GM19452 (cell line): ENCODE data around the gene HS3ST4.
"Not testable (repeated sequence)": the region's sequence is repeated elsewhere in the genome, so short reads cannot be mapped to it uniquely, and the experiment has no call there.

Experiments used
- ATAC-seq: cut with Tn5 transposase; IDR thresholded peaks from one replicate; pipeline ENCODE4 v1.9.1; 2021; ENCODE audit not compliant: unreplicated experiment

HS3ST4 gene

DNA sequence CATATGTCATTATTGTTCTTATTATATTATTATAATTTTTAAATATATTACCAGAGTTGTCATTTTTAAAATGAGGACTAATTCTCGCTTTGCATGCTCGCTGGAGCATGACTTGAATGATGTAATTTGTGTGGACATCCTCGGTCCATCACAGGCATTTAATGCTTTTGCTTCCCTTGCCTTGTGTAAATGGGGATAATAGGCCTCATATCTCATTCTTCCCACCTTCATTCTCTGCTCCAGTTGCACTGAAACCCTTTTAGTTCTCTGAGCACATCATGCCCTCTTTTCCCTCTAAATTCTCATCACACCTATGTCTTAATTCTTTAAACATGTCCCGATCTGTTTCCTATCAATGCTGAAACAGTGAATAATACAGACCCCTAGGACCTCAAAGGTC, 285.4 kb downstream of the HS3ST4 start:
- no peak for ATAC-seq

DNA sequence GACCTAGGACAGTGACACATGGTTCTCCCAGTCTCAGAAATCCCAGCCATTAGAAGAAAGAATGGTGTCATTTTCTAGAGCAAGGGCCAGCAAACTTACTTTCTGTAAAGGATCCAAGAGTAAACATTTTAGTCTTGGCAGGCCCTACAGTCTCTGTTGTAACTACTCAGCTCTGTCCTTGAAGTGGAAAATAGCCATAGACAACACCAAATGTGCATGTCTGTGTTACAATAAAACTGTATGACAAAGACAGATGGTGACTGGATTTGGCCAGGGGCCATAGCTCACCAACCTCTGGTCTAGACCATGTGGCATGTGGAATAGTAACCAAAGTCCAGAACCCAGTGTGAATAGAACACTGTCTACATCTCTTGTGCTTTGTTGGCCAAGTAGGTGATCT, 286.5 kb downstream of the HS3ST4 start:
- no peak for ATAC-seq

DNA sequence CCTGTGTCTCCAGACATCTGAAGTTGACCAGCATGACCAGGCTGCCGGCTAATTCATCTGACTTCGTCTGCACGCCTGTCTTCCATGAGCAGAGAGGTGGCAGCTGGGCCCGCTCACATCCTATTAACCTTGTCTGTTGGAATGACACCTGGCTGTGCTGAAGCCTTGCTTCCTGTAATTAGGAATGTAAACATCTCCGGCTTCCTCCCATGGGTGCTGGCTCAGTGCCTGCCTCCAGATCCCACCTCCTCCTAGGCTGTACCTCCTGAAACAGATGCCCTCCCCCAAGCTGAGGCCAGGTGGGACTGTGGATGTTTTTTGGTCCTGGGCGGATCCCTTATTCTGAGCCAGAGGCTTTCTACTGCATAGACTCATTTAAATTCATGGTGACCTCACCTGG, 296.3 kb downstream of the HS3ST4 start:
- no peak for ATAC-seq

DNA sequence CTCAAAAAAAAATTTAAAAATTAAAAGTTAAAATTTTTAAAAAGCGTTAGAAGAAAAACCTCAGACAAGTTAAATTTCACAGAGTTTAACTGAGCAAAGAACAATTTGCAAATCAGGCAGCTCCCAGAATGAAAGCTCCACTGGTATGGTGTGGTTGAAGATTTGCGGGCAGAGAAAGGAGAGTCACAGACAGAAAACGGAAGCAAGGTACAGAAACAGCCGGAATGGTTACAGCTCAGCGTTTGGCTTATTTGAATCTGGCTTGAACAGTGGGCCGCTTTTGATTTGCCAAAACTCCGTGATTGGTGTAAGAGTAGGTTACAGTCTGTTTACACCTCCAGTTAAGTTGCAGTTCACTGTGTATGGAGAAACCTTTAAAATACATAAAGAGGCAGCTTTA, 297.1 kb downstream of the HS3ST4 start:
- ATAC-seq = no peak

DNA sequence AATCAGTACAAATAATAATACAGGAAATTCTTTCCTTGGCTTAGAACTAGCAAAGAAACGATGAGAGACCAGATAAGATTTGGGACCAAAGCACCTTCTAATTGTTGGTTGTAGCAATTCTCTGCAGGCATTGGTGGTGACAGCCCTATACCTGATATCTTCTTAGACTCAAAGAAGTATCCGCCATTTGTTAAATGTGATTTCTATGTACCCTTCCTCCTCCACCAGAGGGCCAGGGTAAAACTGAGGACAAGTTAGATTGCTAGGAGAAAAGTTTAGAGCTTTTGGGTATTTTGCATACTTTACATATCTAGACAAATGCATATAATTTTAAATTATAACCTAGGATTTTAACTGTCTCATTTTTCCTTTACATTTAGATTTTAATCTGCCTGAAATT, 304.3 kb downstream of the HS3ST4 start:
- ATAC-seq = no peak

DNA sequence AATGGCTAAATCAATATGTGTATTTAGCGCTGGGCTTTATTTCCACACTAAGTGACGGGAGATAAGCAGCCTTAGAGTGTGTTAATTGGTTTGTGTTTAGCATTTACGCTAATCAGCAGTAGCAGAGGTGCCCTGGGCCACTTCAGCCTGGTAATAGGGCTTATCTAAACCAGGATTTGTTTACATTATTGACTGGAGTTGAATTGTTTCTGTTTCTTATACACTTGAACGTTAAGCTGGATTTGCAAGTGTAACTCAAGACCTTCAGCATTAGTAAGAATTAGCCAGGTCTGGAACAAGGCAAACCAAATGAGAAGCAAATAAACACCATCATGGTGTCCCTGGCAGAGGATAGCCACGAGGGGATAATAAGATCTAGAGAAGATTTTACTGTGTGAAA, 313.6 kb downstream of the HS3ST4 start:
- no peak for ATAC-seq

DNA sequence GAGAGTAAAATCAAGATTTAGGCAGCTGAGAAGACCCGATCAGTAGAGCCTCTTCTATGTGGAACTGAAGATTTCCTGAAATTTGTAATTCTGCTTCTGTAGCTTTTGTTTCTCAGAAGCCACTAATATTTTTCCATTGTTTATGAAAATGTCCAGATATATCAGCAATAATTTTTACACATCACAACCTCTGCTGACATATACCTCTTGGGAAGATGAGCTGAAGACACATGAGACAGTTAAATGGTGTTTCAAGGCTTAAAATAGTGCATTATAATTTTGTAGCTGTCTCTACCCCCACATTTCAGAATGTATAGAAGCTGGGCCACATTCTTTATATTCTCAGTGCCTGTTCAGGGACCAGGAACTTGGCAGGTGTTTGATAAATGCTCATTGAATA, 320.6 kb downstream of the HS3ST4 start:
- no peak for ATAC-seq

DNA sequence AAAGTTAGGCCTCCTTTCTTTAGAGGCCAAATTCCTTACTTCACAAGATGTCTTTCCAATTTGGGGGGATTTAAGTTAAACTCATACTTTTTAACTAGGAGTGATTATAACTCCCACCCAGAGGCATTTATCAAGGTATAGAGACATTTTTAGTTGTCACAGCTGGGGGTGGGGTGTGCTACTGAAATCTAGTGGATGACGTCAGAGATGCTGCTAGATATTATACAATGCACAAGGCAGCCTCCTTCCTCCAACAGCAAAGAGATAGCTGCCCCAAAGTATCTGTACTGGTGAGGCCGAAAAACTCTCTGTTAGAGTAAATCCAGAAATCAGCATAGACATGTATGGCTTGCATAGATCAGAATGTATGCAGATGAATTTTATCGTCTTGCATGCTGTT, 324.0 kb downstream of the HS3ST4 start:
- ATAC-seq = no peak

DNA sequence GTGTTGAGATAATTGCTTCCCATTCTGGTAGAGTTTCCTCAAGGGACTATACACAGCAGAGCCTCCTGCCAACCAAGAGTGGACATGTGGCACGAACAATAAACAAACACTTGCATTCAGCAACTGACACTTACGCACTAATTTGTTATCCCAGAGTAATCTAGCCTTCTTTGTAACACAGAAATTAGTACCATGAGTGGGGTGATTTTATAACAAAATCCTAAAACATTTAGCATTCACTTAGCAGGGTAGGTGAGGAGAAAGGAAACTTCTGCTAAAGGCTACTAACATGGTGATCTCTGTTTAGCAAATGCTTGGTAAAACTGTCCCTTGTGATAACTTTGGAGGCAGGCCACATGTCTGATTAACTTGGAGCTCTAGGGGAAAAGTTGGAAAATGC, 325.2 kb downstream of the HS3ST4 start:
- no peak for ATAC-seq

DNA sequence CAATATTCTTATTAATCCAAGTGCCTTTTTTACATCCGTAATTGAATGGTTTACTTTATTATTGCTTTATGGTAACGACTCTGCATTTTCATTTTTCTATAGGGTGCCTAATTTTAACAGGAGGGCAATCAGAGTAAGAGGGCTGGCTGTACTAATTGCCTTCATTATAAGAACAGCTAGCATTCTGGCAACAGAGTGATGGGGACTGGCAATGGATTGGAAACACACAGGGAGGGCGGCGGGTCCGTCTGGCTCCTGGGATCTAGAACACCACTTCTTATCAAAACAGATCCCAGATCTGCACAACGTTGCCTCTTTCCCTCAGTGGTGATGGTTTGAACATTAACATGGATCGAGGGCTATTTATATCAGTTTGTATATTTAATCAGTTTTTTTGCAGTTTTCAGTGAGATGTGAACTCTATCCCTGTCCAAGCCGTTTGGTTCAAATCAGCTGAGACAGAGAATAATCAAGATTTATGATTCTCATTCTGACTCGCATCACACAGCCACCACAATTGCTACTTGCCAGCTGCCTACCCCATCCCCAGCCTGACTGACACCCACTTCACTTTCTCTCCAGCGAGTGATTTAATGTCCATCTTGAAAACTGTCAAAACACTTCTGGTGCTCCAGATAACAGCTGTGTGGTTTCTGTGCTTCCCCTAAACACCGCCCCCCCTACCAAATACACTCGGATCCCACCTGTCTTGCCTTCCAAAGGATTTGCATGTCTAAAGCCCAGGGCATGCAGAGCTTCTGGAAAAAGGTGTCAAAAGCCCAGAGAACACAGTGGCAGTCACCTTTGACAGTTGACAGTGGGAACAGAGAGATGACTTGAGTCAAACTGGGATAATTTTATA, 327.9 kb downstream of the HS3ST4 start:
- no peak for ATAC-seq

DNA sequence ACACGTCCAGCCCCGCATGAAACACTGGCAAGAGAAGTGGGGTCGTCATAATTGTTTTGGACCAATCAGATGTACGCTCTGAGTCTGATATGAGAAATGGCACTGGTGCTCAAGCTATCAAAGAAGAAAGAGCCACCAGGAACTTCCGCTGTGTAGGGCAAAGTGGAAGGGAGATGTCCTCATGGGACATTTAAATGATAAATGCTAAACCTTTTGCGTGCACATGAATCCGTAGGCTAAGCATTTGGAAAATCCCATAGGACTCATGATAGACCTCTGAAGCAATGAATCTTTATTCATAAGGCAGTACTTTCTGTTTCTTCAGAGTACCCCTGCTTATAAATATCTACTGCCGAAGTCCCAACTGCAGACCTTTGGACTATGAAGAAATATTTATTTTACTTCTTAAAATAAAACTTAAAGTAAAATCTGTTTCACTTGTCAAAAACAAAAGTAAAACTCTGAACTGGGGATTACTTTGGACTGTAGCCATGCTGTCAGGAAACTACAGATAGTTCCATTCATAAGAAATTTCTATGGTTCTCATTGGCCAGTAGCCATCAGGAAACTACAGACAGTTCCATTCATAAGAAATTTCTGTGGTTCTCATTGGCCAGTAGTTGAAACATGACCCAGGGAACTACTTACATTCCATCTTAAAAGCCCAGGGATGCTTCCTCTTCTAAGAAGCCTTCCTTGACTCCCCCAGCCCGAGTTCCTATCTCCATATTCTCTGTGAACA, 335.1 kb downstream of the HS3ST4 start:
- no peak for ATAC-seq

DNA sequence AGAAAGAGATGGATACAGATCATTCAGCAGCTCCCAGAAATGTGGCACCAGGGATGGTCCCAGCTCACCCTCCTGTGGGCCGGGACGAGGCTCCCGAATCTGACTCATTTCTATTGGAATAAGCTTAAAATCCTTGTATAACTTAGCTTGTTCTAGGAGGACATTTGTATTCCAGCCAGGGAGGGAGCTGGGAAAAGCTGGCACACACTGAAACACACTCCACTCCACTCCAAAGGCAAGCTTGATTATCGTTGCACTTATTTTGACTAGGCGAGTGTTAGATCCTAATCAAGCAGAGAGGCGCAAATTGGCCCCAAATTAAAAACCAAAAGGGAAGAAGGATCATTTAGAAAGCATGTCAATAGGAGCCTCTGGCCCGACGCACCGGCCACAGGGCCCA, 339.5 kb downstream of the HS3ST4 start:
- no peak for ATAC-seq

DNA sequence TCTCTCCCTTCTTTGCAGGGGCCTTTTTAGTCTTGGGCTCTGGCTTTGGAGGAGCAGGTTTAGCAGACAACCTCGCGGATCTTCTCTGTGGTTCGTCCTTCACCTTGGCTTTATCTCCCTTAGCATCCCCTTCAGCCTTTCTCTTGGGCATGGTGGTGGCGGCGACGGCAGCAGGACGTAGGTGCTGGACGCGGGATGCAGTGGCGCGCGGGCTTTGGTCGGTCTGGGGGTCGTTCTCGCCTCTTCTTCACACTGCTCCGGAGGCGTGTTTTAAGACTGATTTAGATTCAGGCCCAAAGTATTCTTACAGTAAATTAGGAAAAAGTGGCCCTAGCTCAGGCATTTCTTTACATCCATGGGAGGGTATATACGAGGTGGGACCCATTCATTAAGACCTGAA, 340.9 kb downstream of the HS3ST4 start:
- not testable (repeated sequence) for ATAC-seq

DNA sequence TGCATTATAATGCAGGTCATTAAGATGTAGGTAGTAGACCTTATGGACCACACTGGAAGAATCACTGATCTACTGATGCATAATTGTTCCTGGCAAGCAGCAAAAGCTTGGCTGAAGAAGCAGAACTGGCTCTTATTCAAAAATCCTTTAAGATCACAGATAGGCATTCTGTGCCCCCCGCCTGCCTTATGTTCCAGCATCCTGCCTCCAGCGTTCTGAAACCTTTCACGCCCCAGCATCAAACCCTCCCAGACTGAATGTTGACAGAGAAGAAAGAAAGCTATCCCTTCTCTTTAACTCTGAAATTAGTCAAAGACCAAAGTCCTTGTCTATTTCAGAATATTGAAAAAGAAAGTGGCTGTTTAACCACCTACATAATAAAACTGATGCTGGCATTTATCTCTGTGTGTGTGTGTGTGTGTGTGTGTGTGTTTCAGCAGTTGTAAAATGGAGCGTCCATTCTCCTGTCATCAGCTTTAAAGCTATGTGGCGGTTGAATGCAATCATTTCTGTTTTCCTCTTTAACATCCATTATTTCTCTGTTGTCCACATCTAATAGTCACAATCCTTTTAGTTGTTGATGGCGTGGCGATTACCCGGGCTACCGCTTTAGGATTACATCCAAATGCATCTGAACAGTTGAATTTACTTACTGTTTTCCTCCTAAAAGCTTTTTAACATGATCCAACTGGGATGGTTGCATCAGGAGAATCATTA, 350.4 kb downstream of the HS3ST4 start:
- no peak for ATAC-seq

DNA sequence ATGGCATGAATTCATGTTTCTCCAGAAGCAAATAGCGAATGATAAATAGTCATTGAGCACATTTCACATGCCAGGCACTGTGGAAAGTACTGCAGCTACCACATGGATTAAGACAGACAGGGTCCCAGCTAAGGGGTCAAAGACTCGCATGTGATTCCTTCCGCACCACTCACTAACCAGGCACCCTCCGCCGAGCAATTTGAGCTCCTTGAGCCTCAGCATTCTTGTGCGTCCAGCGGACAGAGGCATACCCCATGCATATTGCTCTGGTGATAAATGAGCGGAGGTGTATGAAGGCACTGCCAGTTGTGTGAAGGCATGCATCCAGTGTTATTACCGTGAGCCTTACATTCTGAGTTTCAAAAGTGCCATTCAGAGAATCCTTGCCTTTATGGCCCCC, 358.7 kb downstream of the HS3ST4 start:
- ATAC-seq = no peak

DNA sequence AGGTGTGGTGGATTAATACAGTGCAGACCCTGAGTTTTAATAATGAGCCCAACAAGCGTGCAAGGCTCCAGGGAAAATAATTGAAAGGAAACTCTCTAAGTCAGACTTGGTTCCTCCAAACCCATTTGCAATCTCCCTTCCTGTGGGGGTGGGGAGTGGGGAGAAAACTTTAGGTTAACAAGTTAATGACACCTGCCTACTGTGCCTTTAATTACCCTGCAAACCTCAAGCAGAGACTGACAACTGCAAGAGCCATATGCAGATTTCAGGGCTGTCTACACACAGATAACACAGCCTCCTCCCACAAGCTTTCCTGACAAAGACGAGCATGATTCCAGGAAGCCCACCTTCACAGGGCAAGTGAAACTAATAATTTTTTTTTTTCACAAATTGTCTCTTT, 359.3 kb downstream of the HS3ST4 start:
- no peak for ATAC-seq

DNA sequence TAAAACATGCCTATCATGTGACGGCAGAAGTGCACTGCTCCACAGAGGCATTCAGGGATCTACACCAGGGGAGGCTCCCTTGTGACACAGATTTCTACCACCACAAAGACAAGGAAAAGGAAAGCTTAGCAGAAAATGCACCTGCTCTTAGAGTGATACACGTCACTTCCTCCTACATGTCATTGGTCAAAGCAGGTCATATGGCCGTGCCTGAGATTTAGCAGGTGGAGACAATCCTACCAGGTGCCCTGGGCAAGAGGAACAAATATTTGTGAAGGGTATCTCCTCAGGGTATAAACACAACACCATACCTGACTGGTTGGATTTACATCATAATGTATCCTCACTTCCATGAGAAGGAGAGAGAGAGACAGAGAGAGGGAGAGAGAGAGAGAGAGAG, 362.1 kb downstream of the HS3ST4 start:
- no peak for ATAC-seq

DNA sequence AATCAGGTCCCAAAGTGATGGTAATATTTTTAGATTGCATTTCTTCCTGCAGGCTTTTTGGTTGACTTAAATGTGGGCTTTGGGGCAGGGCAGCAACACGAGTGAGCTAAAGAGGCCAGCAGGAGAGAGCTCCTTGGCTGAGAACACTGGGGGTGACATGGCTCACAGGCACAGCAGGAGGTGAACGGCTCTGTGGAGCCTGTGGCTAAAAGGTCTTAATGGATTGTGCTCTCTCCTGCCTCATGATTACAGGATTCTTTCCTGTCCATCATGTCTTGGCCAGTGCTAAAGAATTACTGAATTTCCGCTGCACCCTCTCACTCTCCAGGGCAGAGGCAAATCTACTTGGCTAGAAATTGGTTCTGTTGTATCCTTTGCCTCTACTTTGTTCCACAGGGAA, 366.6 kb downstream of the HS3ST4 start:
- ATAC-seq = no peak

DNA sequence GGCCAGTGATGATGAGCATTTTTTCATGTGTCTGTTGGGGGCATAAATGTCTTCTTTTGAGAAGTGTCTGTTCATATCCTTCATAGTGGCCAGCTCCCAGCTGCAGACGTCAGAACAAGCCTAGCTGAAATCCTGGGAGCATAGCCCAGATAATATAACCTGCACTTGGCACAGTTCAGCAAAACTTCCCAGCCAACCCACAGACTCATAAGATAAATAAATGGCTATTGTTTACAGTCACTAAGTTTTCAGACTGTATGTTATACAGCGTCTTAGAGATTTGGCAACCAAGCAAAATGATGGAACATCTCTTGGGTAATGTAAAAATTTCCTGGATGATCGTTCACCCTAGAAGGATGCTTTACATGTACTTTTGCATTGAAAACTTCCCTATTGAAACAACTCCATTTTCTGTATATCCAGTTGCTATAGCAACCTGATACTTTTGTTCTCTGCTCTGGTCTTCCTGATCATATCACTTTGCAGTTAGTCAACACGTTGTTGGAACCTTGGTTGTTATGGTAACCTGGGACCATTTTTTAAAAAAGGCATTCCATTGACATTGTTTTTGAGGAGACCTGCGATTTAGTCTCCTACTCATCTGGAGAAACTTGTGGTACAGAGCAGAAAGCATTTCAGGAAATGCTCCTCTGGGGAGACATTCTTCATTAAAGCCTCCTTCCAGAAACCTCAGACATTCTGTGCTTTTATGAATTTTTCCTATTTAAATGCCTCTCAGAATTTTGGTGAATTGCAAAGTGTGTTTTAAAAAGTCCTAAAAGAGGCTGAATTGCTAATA, 378.7 kb downstream of the HS3ST4 start:
- no peak for ATAC-seq

DNA sequence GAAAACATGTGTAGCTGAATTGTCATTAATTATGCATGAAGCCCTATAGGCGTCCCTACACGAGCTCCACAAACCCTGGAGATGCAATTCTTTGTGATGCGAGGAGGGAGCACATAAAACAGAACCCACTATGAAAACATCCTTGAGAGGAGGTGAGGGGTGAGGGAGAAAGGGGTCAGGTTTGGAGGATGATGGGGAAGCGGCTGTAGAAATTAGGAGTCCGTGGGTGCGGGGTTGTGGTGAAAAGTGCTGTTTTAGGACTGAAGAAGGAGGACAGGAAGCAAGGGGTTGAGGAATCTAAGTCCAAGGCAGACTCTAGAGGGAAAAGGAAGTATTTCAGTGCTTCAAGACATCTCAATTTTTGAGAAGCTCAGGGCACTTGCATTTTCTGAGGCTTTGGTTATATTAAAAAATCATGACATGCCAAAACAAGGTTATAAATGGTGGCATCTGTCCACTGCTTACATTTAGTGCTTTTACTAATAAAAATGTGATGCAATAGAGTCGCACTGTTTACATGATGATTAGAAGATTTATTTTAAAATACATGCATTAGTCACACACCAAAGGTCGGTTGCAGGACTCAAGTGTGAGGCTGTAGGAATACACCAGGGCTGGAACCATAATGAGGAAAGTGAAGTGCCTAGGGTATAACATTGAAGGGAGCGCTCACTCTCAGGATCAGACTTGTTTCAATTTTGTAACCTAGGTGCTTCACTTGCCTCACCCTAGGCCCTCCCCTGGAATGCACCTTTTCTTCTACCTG, 379.5 kb downstream of the HS3ST4 start:
- ATAC-seq = no peak
